HL-60 (cell line): ENCODE results near the gene TMPRSS2.

ENCODE experiments used
- GABPA ChIP-seq: IDR thresholded peaks from 2 replicates; pipeline ENCODE4 v1.6.1; 2012; ENCODE audit warnings: low read depth
- POLR2AphosphoS5 ChIP-seq: IDR thresholded peaks from 2 replicates; pipeline ENCODE4 v1.6.1; 2012; ENCODE audit warnings: low read depth
- TF ChIP-seq, protein P1 (sequence below): IDR thresholded peaks from one replicate; pipeline ENCODE4 v1.5.1; 2011; ENCODE audit warnings: low read length, control low read depth, inconsistent platforms; ENCODE audit not compliant: insufficient read depth
- TF ChIP-seq, protein P2 (sequence below): IDR thresholded peaks from 2 replicates; pipeline ENCODE4 v1.6.1; 2012; ENCODE audit warnings: low read depth; ENCODE audit not compliant: insufficient replicate concordance

DNA sequence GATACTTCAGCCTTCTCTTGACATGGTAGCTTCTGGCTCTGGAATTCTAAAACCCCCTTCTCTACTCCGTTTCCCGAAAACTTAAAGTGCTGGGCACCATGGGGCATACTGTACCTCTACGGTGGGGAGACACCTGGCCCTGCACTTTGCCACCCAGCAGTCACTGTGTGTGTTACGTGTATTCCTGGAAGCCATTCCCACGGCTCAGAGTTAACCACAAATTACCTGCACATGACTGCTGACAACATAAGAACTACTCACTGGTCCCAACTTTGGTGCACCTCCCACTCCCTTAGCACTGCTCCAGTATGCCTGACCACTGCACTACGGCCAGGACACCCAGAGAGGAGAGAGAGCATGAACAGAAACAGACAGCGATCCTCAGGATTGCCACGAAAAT lies 29.4 kb upstream of the TMPRSS2 start:
- TF ChIP-seq, protein P1, sequence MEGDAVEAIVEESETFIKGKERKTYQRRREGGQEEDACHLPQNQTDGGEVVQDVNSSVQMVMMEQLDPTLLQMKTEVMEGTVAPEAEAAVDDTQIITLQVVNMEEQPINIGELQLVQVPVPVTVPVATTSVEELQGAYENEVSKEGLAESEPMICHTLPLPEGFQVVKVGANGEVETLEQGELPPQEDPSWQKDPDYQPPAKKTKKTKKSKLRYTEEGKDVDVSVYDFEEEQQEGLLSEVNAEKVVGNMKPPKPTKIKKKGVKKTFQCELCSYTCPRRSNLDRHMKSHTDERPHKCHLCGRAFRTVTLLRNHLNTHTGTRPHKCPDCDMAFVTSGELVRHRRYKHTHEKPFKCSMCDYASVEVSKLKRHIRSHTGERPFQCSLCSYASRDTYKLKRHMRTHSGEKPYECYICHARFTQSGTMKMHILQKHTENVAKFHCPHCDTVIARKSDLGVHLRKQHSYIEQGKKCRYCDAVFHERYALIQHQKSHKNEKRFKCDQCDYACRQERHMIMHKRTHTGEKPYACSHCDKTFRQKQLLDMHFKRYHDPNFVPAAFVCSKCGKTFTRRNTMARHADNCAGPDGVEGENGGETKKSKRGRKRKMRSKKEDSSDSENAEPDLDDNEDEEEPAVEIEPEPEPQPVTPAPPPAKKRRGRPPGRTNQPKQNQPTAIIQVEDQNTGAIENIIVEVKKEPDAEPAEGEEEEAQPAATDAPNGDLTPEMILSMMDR, result no peak
- TF ChIP-seq GABPA (no peak), POLR2AphosphoS5 (no peak)
- TF ChIP-seq, protein P2, sequence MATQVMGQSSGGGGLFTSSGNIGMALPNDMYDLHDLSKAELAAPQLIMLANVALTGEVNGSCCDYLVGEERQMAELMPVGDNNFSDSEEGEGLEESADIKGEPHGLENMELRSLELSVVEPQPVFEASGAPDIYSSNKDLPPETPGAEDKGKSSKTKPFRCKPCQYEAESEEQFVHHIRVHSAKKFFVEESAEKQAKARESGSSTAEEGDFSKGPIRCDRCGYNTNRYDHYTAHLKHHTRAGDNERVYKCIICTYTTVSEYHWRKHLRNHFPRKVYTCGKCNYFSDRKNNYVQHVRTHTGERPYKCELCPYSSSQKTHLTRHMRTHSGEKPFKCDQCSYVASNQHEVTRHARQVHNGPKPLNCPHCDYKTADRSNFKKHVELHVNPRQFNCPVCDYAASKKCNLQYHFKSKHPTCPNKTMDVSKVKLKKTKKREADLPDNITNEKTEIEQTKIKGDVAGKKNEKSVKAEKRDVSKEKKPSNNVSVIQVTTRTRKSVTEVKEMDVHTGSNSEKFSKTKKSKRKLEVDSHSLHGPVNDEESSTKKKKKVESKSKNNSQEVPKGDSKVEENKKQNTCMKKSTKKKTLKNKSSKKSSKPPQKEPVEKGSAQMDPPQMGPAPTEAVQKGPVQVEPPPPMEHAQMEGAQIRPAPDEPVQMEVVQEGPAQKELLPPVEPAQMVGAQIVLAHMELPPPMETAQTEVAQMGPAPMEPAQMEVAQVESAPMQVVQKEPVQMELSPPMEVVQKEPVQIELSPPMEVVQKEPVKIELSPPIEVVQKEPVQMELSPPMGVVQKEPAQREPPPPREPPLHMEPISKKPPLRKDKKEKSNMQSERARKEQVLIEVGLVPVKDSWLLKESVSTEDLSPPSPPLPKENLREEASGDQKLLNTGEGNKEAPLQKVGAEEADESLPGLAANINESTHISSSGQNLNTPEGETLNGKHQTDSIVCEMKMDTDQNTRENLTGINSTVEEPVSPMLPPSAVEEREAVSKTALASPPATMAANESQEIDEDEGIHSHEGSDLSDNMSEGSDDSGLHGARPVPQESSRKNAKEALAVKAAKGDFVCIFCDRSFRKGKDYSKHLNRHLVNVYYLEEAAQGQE, result no peak
